IMR-90 (cell line): ENCODE data around the gene COQ2. TPM values are rescaled to one million over a fixed set of nuclear protein-coding genes. Genes with fewer than 3 reads are reported as not detected.

Experiments
- ATAC-seq: fragments of 200-7000 bp; cut with Tn5 transposase; 2 replicates; pipeline ENCODE4 v1.9.1; 2020; ENCODE audit warnings: low read depth, mild to moderate bottlenecking, moderate library complexity
- BruUV-seq: library from RNA; stranded (reverse); fragments of 400-500 nt; replicated peaks from 2 replicates; lab custom pipeline; 2021; lab: Mats Ljungman, UMichigan
- CTCF ChIA-PET: fragments of 300-600 bp; formaldehyde crosslinking; extraction: SDS; loops from one replicate; lab custom pipeline; 2021; ENCODE audit warnings: antibody characterized with exemption; lab: Yijun Ruan, JAX
- POLR2A ChIA-PET: fragments of 300-600 bp; sonication (Branson Sonifier 250); formaldehyde crosslinking; loops from one replicate; lab custom pipeline; 2022; ENCODE audit warnings: antibody characterized with exemption; ENCODE audit not compliant: unreplicated experiment; lab: Charles Lee
- DNase-seq: peaks from one replicate; pipeline ENCODE4 v3.0.0; 2013
- H2AFZ ChIP-seq: replicated peaks from 2 replicates; pipeline ENCODE3; 2013; ENCODE audit warnings: low read length, mild to moderate bottlenecking; ENCODE audit not compliant: poor library complexity
- H2AK5ac ChIP-seq: 2 replicates; pipeline ENCODE4 v1.6.1; 2013; ENCODE audit warnings: low read depth, low read length, inconsistent platforms
- H2AK9ac ChIP-seq: replicated peaks from 2 replicates; pipeline ENCODE3; 2013; ENCODE audit warnings: mild to moderate bottlenecking, low read depth, low read length, moderate library complexity; ENCODE audit not compliant: poor library complexity
- H2BK120ac ChIP-seq: 2 replicates; pipeline ENCODE4 v1.6.1; 2013; ENCODE audit warnings: low read depth, low read length, inconsistent platforms
- H2BK15ac ChIP-seq: 3 replicates; pipeline ENCODE4 v1.6.1; 2013; ENCODE audit warnings: low read depth, low read length, inconsistent platforms
- H2BK20ac ChIP-seq: 2 replicates; pipeline ENCODE4 v1.6.1; 2013; ENCODE audit warnings: low read depth, mild to moderate bottlenecking, inconsistent platforms, low read length, moderate library complexity
- H2BK5ac ChIP-seq: 2 replicates; pipeline ENCODE4 v1.6.1; 2013; ENCODE audit warnings: mild to moderate bottlenecking, low read depth, low read length, inconsistent platforms; ENCODE audit not compliant: poor library complexity, severe bottlenecking
- H3K14ac ChIP-seq: replicated peaks from 2 replicates; pipeline ENCODE4 v1.6.1; 2013; ENCODE audit warnings: low read depth, low read length, inconsistent platforms
- H3K18ac ChIP-seq: 2 replicates; pipeline ENCODE4 v1.6.1; 2013; ENCODE audit warnings: low read depth, low read length, control low read depth
- H3K23ac ChIP-seq: 2 replicates; pipeline ENCODE4 v1.6.1; 2013; ENCODE audit warnings: low read depth, low read length, inconsistent platforms
- H3K27ac ChIP-seq: 2 replicates; pipeline ENCODE4 v1.5.1; 2013; ENCODE audit warnings: mild to moderate bottlenecking, control low read depth, low read length; ENCODE audit not compliant: insufficient read depth
- H3K27me3 ChIP-seq: 2 replicates; pipeline ENCODE4 v1.6.1; 2013; ENCODE audit warnings: low read length; ENCODE audit not compliant: control insufficient read depth, insufficient read depth
- H3K36me3 ChIP-seq: 2 replicates; pipeline ENCODE4 v1.6.1; 2013; ENCODE audit warnings: low read length, mixed read lengths; ENCODE audit not compliant: control insufficient read depth, insufficient read depth
- H3K4ac ChIP-seq: 2 replicates; pipeline ENCODE4 v1.6.1; 2013; ENCODE audit warnings: low read depth, low read length, inconsistent platforms
- H3K4me1 ChIP-seq: 2 replicates; pipeline ENCODE4 v1.6.1; 2013; ENCODE audit warnings: low read length, mixed read lengths; ENCODE audit not compliant: control insufficient read depth, insufficient read depth
- H3K4me2 ChIP-seq: 2 replicates; pipeline ENCODE4 v1.6.1; 2013; ENCODE audit warnings: low read depth, mild to moderate bottlenecking, control low read depth, low read length, moderate library complexity
- H3K4me3 ChIP-seq: 2 replicates; pipeline ENCODE4 v1.5.1; 2013; ENCODE audit warnings: low read depth, mild to moderate bottlenecking, control low read depth, low read length, moderate library complexity; ENCODE audit not compliant: insufficient read depth
- H3K56ac ChIP-seq: 2 replicates; pipeline ENCODE4 v1.6.1; 2013; ENCODE audit warnings: low read length, inconsistent platforms; ENCODE audit not compliant: insufficient read depth; ENCODE audit errors: extremely low read depth
- H3K79me1 ChIP-seq, 2 experiments: 2 replicates each; pipeline ENCODE4 v1.6.1; 2013; ENCODE audit warnings: low read length in 2 of 2, inconsistent platforms in 1 of 2, low read depth in 1 of 2
- H3K9ac ChIP-seq: 2 replicates; pipeline ENCODE4 v1.6.1; 2013; ENCODE audit warnings: low read depth, low read length, control low read depth
- H3K9me1 ChIP-seq: 2 replicates; pipeline ENCODE4 v1.6.1; 2013; ENCODE audit warnings: low read length, inconsistent platforms; ENCODE audit not compliant: insufficient read depth
- H3K9me3 ChIP-seq: 2 replicates; pipeline ENCODE4 v1.6.1; 2013; ENCODE audit warnings: low read length; ENCODE audit not compliant: control insufficient read depth, insufficient read depth
- H4K20me1 ChIP-seq: 2 replicates; pipeline ENCODE4 v1.6.1; 2013; ENCODE audit warnings: low read length, inconsistent platforms; ENCODE audit not compliant: insufficient read depth
- H4K5ac ChIP-seq: 2 replicates; pipeline ENCODE4 v1.6.1; 2013; ENCODE audit warnings: mild to moderate bottlenecking, low read depth, low read length, control low read depth
- H4K8ac ChIP-seq, 2 experiments: 2 replicates each; pipeline ENCODE4 v1.6.1; 2013; ENCODE audit warnings: low read depth in 2 of 2, low read length in 2 of 2, control low read depth in 1 of 2, inconsistent platforms in 1 of 2
- H4K91ac ChIP-seq: 2 replicates; pipeline ENCODE4 v1.6.1; 2013; ENCODE audit warnings: low read depth, low read length, inconsistent platforms; ENCODE audit not compliant: insufficient read depth
- CEBPB ChIP-seq: IDR thresholded peaks from 2 replicates; pipeline ENCODE4 v1.6.1; 2012; ENCODE audit warnings: low read depth, low read length, improper control_type of control experiment
- FOS ChIP-seq: fragments of 150-350 bp; IDR thresholded peaks from 2 replicates; pipeline ENCODE4 v1.6.1; 2016; ENCODE audit warnings: low read depth, low read length
- MAFK ChIP-seq: IDR thresholded peaks from 2 replicates; pipeline ENCODE4 v1.6.1; 2012; ENCODE audit warnings: low read depth, low read length, improper control_type of control experiment
- NFE2L2 ChIP-seq: fragments of 150-350 bp; IDR thresholded peaks from 2 replicates; pipeline ENCODE4 v1.6.1; 2016; ENCODE audit warnings: low read depth, mild to moderate bottlenecking, low read length
- WGBS, 2 experiments: methylation state at CpG; one replicate each; pipeline versions ENCODE4 v1.1.5 to v1.1.7; 2013; ENCODE audit warnings: missing lambda C conversion rate in 2 of 2; ENCODE audit not compliant: insufficient read length in 1 of 2; ENCODE audit errors: extremely low coverage in 2 of 2; 5-methylcytosine and 5-hydroxymethylcytosine counted together
- dilution Hi-C: fragments of 300-500 bp; cut with HindIII; formaldehyde crosslinking; loops from one replicate; pipeline ENCODE4 v1.14.3; 2018; ENCODE audit warnings: low sequenced_read_pairs; ENCODE audit not compliant: unreplicated experiment
- in situ Hi-C: fragments of 300-500 bp; cut with MboI; formaldehyde crosslinking; loops from 3 replicates; pipeline ENCODE4 v1.14.3; 2019; ENCODE audit warnings: low sequenced_read_pairs, inconsistent platforms, mixed read lengths
- intact Hi-C: fragments of 100-400 bp; cut with micrococcal nuclease; formaldehyde crosslinking; loops from 2 replicates; pipeline ENCODE4 v1.10.0; 2022
- polyA plus RNA-seq, 3 experiments: library from polyadenylated mRNA; depleted of rRNA; stranded (reverse); fragments of >200 nt; gene quantifications; 2 replicates each; pipeline ENCODE4 v1.2.3, GENCODE V29; 2012; ENCODE audit warnings: low replicate concordance in 1 of 3
- total RNA-seq: library from RNA; depleted of rRNA; stranded (reverse); fragments of >200 nt; gene quantifications from 2 replicates; pipeline ENCODE4 v1.2.3, GENCODE V29; 2012
- TF ChIP-seq, protein P1 (sequence below): fragments of 150-350 bp; IDR thresholded peaks from 2 replicates; pipeline ENCODE4 v1.6.1; 2017; ENCODE audit warnings: mild to moderate bottlenecking, antibody characterized with exemption, low read length, low read depth
- TF ChIP-seq, protein P2 (sequence below): fragments of 150-350 bp; IDR thresholded peaks from 2 replicates; pipeline ENCODE4 v1.6.1; 2016; ENCODE audit warnings: low read depth, mild to moderate bottlenecking, low read length, moderate library complexity, borderline replicate concordance

Gene COQ2
- total and polyA plus RNA-seq, 2 of the 4 experiments (the other 2 are of a cell fraction): 7.3 to 7.4 TPM

GRCh38 chr4:83240379-83240875 is 44.2 kb downstream of the COQ2 start:
- BruUV-seq: no TSS peak
- Histone ChIP-seq H3K14ac (no peak overlapping the region), H3K9me1 (no peaks in the 10 kb centered on the region; the same call in 1 of the 2 replicates), H3K27ac (no peak overlapping the region), H2AFZ (no peak overlapping the region), H2AK5ac (no peak overlapping the region), H3K56ac (no peak overlapping the region), H3K4ac (no peak overlapping the region), H3K36me3 (no peaks in the 10 kb centered on the region), H3K4me3 (no peak overlapping the region), H3K4me1 (no peaks in the 10 kb centered on the region), H2BK20ac (no peak overlapping the region), H4K20me1 (no peaks in the 10 kb centered on the region), H2BK15ac (no peak overlapping the region), H3K18ac (no peak overlapping the region), H3K9me3 (no peaks in the 10 kb centered on the region), H2BK5ac (no peak overlapping the region), H3K79me1 (no peaks in the 10 kb centered on the region), H3K23ac (no peak overlapping the region), H4K8ac (no peak overlapping the region), H3K27me3 (no peaks in the 10 kb centered on the region), H2BK120ac (no peak overlapping the region), H3K9ac (no peak overlapping the region), H2AK9ac (no peak overlapping the region), H3K4me2 (no peak overlapping the region), H4K91ac (no peak overlapping the region), H4K5ac (no peak overlapping the region)
- intact Hi-C loops (no loop called here), in situ Hi-C loops (no loop called here), dilution Hi-C loops (no loop called here)
- WGBS, 2 experiments: no CpG with 5 or more reads among the region's 4 CpGs
- CTCF ChIA-PET: no interaction called here
- ATAC-seq: no peak
- POLR2A ChIA-PET: no interaction called here
- DNase-seq: no peak
- TF ChIP-seq CEBPB (no peak), FOS (no peak), MAFK (no peak), NFE2L2 (no peak)
- TF ChIP-seq, protein P1, sequence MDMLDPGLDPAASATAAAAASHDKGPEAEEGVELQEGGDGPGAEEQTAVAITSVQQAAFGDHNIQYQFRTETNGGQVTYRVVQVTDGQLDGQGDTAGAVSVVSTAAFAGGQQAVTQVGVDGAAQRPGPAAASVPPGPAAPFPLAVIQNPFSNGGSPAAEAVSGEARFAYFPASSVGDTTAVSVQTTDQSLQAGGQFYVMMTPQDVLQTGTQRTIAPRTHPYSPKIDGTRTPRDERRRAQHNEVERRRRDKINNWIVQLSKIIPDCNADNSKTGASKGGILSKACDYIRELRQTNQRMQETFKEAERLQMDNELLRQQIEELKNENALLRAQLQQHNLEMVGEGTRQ: no peak
- TF ChIP-seq, protein P2, sequence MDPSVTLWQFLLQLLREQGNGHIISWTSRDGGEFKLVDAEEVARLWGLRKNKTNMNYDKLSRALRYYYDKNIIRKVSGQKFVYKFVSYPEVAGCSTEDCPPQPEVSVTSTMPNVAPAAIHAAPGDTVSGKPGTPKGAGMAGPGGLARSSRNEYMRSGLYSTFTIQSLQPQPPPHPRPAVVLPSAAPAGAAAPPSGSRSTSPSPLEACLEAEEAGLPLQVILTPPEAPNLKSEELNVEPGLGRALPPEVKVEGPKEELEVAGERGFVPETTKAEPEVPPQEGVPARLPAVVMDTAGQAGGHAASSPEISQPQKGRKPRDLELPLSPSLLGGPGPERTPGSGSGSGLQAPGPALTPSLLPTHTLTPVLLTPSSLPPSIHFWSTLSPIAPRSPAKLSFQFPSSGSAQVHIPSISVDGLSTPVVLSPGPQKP: no peak
